GM19023 (cell line): ENCODE data around the gene GPR143.

Experiments used
- ATAC-seq: cut with Tn5 transposase; IDR thresholded peaks from one replicate; pipeline ENCODE4 v1.9.1; 2021; ENCODE audit warnings: mild to moderate bottlenecking, moderate library complexity; ENCODE audit not compliant: unreplicated experiment

GPR143 gene

DNA sequence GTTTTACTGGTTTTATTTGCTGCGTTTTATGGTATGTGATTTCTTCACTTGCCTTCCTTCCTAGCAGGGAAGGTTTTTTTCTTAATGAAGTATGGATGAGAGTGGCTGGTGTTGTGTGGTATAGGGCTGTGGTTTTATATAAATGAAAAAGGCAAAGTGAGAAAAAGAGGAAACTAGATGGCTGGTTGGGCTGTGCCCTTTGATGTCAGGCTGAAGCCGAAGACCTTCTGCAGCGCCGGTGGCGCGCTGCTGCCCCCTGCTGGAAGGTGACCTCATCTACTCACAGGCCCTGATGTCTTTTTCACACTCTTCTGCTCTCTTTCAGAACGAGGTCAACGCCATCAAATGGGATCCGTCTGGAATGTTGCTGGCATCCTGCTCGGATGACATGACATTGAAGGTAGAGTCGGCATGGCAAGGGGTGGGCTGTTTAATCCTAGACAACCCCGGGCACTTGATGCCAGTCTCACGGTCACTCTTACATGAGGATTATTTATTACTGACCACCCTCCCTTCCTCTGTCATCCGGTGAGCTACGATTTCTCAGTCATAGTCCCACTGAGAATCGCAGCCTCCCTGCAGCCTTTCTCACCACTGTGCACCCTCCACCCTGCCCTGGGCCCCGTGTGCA lies 56.6 kb downstream of the GPR143 start:
- peak; percentile 94 for ATAC-seq

- no peak for ATAC-seq
These were observed 57.6 kb downstream of the GPR143 start for GRCh38 chrX:9708086-9708485.

DNA sequence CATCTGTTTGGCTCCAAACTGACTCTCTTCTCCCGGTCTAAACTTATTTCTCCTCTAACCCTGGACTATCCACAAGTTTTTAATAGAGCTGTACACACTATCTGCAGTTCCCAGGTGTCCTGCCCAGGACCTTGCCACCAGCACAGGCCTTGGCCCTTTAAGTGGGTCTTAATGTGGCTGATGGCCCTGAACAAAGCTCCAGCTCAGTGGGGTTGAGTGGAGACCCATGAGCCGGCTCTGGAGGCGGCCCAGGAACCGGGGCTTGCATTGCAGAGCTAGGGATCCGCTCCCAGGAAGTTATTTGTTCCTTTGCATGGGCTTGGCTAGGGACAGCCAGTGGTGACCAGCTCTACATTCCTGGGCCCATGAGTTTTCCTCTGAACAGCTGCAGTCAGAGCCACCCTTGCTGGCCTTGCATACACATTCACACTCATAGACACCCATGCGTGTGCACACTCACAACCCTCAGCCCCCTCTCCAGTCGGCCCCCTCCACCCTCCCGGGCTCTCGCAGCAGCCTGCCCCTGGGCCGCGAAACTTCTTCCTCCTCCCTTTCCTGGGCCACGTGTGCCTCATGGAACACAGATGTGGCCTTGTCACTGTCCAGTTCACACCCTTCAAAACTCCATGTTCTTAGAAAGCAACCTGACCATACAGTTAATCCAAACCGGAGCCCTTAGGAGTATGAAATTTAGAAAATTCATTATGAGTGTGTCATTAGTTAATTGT lies 58.2 kb downstream of the GPR143 start:
- no peak for ATAC-seq

GRCh38 chrX:9706421-9706820 lies 59.2 kb downstream of the GPR143 start:
- no peak for ATAC-seq

GRCh38 chrX:9704876-9705465 lies 60.7 kb downstream of the GPR143 start:
- ATAC-seq = no peak

- no peak for ATAC-seq
These were observed 62.2 kb downstream of the GPR143 start for GRCh38 chrX:9703406-9703805.

GRCh38 chrX:9701790-9702189 lies 63.9 kb downstream of the GPR143 start:
- ATAC-seq = no peak

DNA sequence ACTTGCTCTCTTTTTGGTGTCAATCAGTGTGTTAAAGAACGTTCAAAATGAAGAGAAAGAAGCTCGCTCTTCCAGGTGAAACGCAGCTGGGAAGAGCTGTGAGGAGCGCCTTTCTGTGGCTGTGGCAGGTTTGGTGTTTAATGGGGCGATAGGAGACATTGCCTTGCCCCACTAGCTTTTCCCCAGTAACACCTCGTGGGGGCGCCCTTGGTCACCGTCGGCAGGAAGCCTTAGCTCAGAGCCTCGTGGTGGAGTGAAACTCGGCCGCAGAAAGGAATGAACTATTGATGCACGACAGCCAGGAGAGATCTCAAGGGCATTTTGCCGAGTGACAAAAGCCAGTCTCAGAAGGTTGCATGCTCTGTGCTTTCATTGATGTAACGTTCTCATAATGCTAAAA lies 65.1 kb downstream of the GPR143 start:
- ATAC-seq = no peak

DNA sequence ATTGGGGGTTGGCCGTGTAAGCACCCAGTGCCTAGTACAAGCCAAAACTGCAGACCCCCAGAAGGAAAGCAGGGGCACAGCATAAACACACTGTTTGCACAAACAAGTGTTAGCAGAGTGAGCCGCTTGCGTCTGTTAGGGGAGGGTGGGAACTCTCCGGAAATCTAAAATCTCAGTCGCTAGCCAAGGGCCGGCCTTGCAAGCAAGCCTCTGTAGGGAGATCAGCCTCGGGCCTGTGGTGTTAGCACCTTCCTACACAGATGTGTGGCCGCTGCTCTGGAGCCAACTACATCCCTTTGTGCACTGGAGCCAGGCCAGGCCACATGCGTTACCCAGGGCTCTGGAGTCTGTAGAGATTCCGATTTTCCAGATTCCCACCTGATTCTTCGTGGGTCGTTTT lies 67.1 kb downstream of the GPR143 start:
- ATAC-seq = no peak

DNA sequence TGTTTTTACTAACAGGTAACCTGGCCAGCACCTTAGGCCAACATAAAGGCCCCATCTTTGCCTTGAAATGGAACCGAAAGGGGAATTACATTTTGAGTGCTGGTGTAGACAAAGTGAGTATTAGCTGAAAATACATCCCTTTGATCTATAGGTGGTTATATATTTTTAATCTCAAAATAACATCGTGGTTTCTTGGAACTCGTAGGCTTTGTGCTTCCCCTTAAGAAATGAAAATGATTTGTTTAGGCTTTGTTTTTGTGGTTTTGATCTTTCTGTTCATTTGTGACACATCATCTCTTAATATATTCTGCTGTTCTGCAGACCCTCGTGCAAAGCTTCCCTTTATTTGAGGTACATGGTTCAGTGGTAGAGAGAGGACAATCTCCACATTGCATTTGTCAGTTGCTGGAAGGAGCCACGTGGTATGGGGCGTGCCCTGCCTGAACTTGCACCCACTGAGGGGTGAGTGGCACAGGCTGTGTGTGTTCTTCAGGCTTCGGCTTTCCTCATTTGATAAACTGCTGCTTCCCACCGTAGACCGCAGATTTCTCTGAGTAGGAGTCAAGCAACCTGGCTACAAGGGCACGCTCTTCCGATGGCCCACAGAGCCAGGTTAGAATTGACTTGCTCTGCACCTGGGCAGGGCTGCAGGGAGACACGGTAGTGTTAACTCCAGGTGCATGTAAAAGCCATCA lies 72.2 kb downstream of the GPR143 start:
- ATAC-seq = no peak

- no peak for ATAC-seq
These were observed 75.6 kb downstream of the GPR143 start for GRCh38 chrX:9690046-9690445.

GRCh38 chrX:9688833-9689232 lies 76.8 kb downstream of the GPR143 start:
- no peak for ATAC-seq

- ATAC-seq = no peak
These were observed 77.7 kb downstream of the GPR143 start for GRCh38 chrX:9687899-9688298.

GRCh38 chrX:9683350-9683749 lies 82.3 kb downstream of the GPR143 start:
- no peak for ATAC-seq

GRCh38 chrX:9682861-9683260 lies 82.8 kb downstream of the GPR143 start:
- ATAC-seq = no peak

DNA sequence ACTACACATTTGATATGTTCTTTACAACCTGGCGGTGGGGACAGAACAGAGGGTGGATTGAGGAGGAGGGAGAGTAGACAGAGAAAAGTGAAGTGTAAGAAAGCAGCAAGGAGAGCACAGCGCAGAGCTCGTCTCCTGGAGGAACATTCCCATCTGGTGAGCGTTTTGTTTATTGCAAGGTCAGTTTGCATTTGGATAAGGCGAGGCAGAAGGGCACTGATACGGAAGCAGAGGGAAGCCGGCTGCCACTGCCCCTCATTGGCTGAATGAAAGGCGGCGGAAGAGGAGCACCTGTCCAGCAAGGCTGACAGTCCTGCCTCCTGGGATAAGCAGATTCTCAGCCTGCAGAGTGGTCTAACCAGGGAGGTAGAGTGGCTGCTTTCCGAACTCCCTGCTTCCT lies 83.2 kb downstream of the GPR143 start:
- ATAC-seq = no peak

GRCh38 chrX:9681422-9681821 lies 84.2 kb downstream of the GPR143 start:
- ATAC-seq = no peak

DNA sequence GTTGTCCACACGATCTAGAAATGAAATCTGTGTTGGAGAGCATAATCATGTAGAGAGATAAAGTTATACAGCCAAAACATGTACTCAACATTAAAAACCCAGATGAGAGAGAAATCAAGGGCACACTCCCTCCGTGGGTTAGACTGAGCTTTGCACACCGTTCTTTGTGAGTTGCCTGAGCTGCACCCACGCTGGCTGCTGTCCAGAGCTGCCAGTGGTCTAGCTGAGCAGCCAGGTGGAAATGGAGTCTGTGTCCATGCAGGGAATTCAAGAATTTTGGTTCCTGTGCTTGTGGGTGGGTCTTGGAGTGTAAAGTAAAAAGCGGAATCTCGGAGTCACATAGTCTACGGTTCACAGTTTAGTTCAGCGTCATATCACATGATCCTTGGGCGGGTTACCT lies 84.6 kb downstream of the GPR143 start:
- ATAC-seq = no peak

GRCh38 chrX:9678215-9678965 lies 87.3 kb downstream of the GPR143 start:
- ATAC-seq = no peak

- ATAC-seq = peak; percentile 97
These were observed 88.4 kb downstream of the GPR143 start for GRCh38 chrX:9677098-9677739.

GRCh38 chrX:9676738-9677097 lies 88.9 kb downstream of the GPR143 start:
- no peak for ATAC-seq
